ENCODE results near the gene CARD10.

The CARD10 gene

DNA sequence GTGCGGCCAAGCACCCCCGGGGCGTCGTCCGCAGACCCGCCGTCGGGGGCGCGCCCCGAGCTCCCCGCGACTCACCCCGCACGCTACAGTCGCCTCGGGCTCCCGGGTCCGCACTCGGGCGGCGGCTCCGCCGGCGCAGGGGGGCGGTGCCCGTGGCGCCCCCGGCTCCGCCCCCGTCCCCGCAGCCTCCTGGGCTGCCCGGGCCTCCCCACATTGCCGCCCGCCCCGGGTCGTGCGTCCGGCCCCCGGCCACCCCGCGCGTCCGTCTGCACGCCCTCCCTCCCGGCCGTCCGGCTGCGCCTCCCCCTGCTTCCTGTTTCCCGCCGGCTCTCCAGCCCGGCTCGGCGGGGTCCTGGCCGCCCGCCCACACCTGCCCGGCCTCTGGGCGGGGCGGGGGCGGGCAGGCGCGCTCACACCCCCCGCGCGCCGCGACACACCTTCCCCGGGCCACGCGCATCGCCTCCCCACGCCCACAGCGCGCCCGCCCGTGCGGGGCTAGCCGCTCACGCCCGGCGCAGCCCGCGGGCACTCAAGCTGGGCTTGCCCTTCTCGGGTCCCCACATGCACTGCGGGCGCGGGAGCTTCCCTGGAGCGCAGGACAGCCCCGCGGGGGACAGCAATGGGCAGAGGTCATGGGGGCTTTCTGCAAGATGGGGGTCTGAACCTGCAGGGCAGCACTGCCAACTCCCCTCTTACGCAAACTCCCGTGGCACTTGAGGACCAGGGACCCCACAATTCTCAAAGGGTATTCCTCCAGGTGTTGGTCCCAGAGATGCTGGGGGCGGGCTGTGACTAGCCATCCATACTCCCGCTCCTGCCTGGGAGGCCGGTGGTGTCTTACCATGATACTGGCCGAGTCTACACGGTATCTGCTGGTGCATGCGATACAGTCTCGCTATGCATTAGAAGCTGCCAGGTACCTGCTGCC lies at the start of gene CARD10:
TSS of gene CARD10 (minus strand) at position 148 of the 928 bp plus-strand sequence. CDS start 215 bp downstream, outside the sequence.
- no peak for DNase-seq

DNA sequence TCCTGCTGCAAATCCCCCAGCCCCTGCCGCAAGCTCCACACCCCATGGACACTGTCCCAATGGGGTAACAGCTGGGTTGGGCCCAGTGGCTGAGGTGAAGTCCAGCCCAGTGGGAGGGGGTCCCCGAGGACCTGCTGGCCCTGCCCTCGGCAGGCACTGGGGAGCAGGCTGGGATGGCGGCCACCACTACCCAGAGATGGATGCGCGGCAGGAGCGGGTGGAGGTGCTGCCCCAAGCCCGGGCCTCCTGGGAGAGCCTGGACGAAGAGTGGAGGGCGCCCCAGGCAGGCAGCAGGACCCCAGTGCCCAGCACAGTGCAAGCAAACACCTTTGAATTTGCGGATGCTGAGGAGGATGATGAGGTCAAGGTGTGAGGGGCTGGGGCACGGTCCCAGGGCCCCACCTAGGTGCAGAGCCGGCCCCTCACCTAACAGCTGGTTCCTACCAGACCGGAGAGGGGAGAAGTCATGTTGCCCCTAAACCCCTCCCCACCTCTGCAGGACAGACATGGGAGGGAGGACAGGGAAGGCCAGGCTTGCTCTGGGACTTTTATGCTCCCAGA lies 49.3 kb upstream of the CARD10 start:
- DNase-seq: no peak

DNA sequence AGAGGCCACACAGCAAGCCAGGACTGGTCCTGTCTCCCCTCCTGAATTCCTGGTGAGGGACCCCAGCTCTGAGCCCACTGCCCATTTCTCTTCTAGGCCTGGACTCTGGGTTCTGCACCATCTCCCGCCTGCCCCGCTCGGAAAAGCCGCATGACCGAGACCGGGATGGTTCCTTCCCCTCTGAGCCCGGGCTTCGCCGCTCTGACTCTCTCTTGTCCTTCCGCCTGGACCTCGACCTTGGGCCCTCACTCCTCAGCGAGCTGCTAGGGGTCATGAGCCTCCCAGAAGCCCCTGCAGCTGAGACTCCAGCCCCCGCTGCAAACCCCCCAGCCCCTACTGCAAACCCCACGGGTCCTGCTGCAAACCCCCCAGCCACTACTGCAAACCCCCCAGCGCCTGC lies 48.8 kb upstream of the CARD10 start:
- DNase-seq: no peak

GRCh38 chr22:37566903-37567798 lies 47.9 kb upstream of the CARD10 start:
- DNase-seq: no peak

DNA sequence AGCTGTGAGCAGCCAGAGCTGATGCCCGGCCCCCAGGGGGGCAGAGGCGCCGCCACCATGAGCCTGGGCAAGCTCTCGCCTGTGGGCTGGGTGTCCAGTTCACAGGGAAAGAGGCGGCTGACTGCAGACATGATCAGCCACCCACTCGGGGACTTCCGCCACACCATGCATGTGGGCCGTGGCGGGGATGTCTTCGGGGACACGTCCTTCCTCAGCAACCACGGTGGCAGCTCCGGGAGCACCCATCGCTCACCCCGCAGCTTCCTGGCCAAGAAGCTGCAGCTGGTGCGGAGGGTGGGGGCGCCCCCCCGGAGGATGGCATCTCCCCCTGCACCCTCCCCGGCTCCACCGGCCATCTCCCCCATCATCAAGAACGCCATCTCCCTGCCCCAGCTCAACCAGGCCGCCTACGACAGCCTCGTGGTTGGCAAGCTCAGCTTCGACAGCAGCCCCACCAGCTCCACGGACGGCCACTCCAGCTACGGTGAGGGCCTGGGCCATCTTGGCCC lies 47.2 kb upstream of the CARD10 start:
- no peak for DNase-seq

- no peak for DNase-seq
Measured at GRCh38 chr22:37565830-37566229, 46.6 kb upstream of the CARD10 start.

DNA sequence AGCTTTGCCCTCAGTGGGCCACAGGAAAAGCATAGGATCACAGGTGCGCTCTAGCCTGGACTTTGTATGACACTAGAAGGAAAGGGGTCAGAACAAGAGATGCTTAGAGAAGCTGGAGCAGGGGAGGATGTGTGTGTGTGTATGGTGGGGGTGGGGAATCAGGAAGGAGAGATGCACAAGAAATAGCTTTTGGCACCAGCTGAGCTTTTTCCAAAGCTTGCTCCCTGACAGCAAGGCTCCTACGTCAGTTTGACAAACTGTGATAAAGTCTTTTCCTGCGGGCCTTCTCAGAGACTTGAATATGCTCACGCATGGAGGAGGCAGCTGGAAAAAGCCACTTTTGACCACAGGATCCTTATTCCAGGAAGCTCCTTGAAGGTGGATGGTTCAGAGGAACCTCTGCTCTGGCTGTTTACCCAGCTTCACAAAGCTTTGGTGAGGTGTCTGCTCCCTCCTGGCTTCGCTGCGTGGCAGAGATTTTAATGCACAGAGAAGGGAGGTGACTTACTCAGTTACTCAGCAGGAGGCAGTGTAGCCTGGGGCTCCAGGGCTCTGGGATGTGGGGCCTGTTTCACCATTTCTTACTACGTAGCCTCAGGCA lies 45.0 kb upstream of the CARD10 start:
- no peak for DNase-seq

GRCh38 chr22:37563153-37564081 lies 44.2 kb upstream of the CARD10 start:
- DNase-seq: peak; percentile 82

DNA sequence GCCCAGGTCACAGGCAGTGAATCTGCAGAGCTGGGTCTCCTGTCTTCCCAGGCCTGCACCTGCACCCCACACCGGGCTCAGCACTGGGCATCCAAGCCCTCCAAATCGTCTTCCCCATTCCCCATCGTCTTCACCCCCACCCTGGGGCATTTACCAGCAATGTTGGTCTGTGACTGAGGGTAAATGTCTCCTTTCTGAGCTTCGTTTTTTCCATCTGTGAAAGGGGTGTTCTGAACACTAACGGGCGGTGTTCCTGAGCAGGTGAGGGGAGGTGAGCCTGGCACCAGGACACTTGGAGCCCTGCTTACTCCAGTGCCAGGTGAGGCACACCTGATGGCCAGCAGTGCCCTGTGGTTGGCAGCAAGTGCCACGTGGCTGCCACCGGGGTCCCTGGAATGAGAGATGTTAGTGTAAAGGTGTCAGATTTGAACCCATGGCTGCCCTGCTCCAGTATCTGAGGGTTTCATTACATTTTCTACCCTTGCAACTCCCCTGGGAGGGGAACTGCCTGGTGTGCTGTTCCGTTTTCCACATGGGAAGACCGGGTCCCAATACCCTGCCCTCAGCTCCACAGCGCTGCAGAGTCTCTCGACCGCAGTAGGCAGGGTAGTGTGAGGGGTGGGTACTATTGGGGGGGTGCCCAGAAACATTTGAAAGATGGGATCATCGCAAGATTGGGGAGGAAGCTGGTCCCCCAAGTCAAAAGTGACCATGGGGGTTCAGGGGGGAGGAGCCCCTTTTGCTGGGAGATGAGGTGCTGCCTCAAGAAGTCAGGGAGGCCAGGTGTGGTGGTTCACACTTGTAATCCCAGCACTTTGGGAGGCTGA lies 43.0 kb upstream of the CARD10 start:
- DNase-seq: no peak

- DNase-seq: peak; percentile 65
Measured at GRCh38 chr22:37561212-37562048, 42.2 kb upstream of the CARD10 start.

- no peak for DNase-seq
Measured at GRCh38 chr22:37560608-37561211, 41.5 kb upstream of the CARD10 start.

- DNase-seq: no peak
Measured at GRCh38 chr22:37559901-37560607, 40.8 kb upstream of the CARD10 start, which contains the start of gene CDC42EP1. Gene CDC42EP1, plus strand, starts transcription at chr22:37560480. Its CDS starts 5,870 bp downstream, at chr22:37566350.

DNA sequence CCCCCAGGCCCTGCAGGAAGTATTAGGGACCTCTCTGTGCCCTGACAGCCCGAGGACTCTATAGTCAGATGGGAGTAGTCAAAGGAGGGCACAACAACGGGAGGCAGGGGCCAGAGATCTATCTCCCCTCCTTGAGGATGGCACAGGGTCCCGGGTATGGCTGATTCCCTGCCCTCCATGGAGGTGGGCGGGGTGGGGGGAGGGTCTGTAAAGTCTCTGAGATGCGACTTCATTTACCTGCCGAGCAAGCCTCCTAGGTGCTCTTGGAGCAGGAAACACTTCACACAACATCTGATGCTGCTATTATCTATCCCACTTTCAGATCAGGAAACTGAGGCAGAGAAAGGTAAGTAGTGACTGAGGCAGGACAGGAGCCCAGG lies 40.3 kb upstream of the CARD10 start:
- no peak for DNase-seq

- DNase-seq: no peak
Measured at GRCh38 chr22:37558815-37559214, 39.6 kb upstream of the CARD10 start.

- DNase-seq: no peak
Measured at GRCh38 chr22:37557321-37558001, 38.2 kb upstream of the CARD10 start.

DNA sequence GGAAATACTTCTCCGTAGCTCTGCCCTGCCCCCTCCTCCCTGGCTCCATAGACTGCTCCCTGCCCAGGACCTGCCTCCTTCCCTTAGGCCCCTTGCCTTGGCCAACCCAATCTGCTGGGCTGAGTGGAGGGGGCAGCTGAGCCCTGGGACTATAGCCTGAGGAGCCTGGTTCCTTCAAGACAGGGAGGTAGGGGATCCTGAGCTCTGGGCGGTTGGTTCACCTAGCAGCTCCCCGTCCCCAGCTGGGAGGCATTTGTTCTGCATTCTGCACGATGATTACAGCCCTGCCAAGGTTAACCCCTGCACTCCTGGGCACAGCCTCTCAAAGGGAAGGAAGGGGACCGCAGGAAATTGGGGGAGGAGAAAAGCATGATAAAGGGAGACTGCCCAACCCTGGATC lies 37.5 kb upstream of the CARD10 start:
- no peak for DNase-seq

DNA sequence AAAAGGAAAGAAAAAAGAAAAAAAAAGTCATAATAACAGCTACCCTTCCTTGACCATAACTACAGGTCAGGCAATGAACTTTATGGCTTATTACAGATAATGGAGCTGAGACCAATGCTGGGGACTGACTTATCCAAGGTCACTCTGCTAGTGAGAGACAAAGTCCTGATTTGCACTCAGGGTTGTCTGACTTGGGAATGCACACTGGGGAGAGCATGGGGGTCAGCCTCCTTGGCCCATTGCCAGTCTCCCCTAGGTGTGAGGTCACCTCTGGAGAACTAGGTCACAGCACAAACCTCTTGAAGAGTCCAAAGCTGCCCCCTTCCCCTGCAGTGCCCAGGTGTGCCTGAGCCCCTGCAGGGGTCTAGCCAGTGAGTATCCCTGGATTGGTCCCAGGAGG lies 35.8 kb upstream of the CARD10 start:
- DNase-seq: no peak

DNA sequence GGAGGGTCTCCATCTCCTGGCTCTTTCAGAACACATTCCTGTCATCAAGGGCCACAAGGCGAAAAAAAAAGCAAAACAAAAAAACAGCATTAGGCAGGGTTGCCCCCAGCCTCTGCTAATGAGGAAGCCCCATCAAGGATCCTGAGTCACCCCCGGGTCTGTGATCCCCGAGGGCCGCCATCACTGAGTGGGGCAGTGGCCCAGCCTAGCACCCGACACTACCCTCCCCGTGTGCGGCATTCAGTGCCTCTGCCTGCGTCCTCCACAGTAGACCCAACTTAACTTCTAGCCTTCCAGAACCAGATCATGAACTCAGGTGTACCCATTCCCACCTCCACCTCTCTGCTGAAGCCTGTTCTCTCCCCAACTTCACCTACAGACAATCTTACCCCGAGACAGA lies 34.5 kb upstream of the CARD10 start:
- no peak for DNase-seq

Data from NCI-H1048 (cell line).